Keratinocyte (primary cell): ENCODE measurements around the gene CLSTN2. TPM values are rescaled to one million over a fixed set of nuclear protein-coding genes. Genes with fewer than 3 reads are reported as not detected.

Experiments used
- DNase-seq: peaks from one replicate; pipeline ENCODE4 v3.0.0-alpha.2; 2011; ENCODE audit warnings: low read depth, missing footprints, low spot score
- FAIRE-seq: peaks from 2 replicates; lab custom pipeline; 2011; peaks lifted over from hg19 to GRCh38; lab: Jason Lieb, UNC
- H2AFZ ChIP-seq: 2 replicates; pipeline ENCODE4 v1.6.0; 2012; ENCODE audit warnings: low read length, control low read depth, inconsistent platforms; ENCODE audit not compliant: control insufficient read depth
- H3K27ac ChIP-seq: 2 replicates; pipeline ENCODE4 v1.5.1; 2011; ENCODE audit warnings: low read length; ENCODE audit not compliant: control insufficient read depth, insufficient read depth
- H3K27me3 ChIP-seq: 3 replicates; pipeline ENCODE4 v1.6.0; 2011; ENCODE audit warnings: low read length; ENCODE audit not compliant: control insufficient read depth, insufficient read depth; ENCODE audit errors: extremely low read depth
- H3K36me3 ChIP-seq, 2 experiments: 2 replicates in 1 of 2; 3 replicates in 1 of 2; pipeline ENCODE4 v1.5.1; 2011; ENCODE audit warnings: low read length in 2 of 2, mild to moderate bottlenecking in 1 of 2; ENCODE audit not compliant: control insufficient read depth in 2 of 2, insufficient read depth in 2 of 2; ENCODE audit errors: extremely low read depth in 1 of 2
- H3K4me1 ChIP-seq: 3 replicates; pipeline ENCODE4 v1.5.1; 2011; ENCODE audit warnings: low read length; ENCODE audit not compliant: control insufficient read depth, insufficient read depth; ENCODE audit errors: extremely low read depth
- H3K4me2 ChIP-seq: 3 replicates; pipeline ENCODE4 v1.6.0; 2011; ENCODE audit warnings: low read depth, low read length; ENCODE audit not compliant: control insufficient read depth, insufficient read depth; ENCODE audit errors: extremely low read depth
- H3K4me3 ChIP-seq, 3 experiments: fragments of 200-600 bp in 1 of 3; sonication (generic) in 1 of 3; 2 replicates in 2 of 3; 3 replicates in 1 of 3; pipeline ENCODE4 v1.5.1; 2011 to 2016; ENCODE audit warnings: low read length in 3 of 3, mild to moderate bottlenecking in 3 of 3, control low read depth in 2 of 3, inconsistent platforms in 1 of 3, low read depth in 1 of 3, mixed read lengths in 1 of 3, mixed run types in 1 of 3, moderate library complexity in 1 of 3; ENCODE audit not compliant: control insufficient read depth in 2 of 3, insufficient read depth in 2 of 3; ENCODE audit errors: extremely low read depth in 1 of 3
- H3K79me2 ChIP-seq: 2 replicates; pipeline ENCODE4 v1.6.0; 2012; ENCODE audit warnings: low read length; ENCODE audit not compliant: control insufficient read depth, insufficient read depth
- H3K9ac ChIP-seq: 3 replicates; pipeline ENCODE4 v1.6.0; 2011; ENCODE audit warnings: low read length; ENCODE audit not compliant: control insufficient read depth, insufficient read depth; ENCODE audit errors: extremely low read depth
- H3K9me1 ChIP-seq: 3 replicates; pipeline ENCODE4 v1.6.0; 2011; ENCODE audit warnings: low read length; ENCODE audit not compliant: control insufficient read depth, insufficient read depth; ENCODE audit errors: extremely low read depth
- H3K9me3 ChIP-seq: 2 replicates; pipeline ENCODE4 v1.5.1; 2012; ENCODE audit warnings: low read depth, low read length; ENCODE audit not compliant: control insufficient read depth
- H4K20me1 ChIP-seq: 3 replicates; pipeline ENCODE4 v1.6.0; 2011; ENCODE audit warnings: low read length; ENCODE audit not compliant: control insufficient read depth, insufficient read depth; ENCODE audit errors: extremely low read depth
- CTCF ChIP-seq, 3 experiments: IDR thresholded peaks in 1 of 3; conservative IDR thresholded peaks in 1 of 3; optimal IDR thresholded peaks in 1 of 3; 2 replicates in 2 of 3; 3 replicates in 1 of 3; pipeline versions ENCODE3 to v1.5.1; 2011; ENCODE audit warnings: low read length in 3 of 3, mild to moderate bottlenecking in 3 of 3, moderate library complexity in 2 of 3, control low read depth in 1 of 3, inconsistent platforms in 1 of 3; ENCODE audit not compliant: insufficient read depth in 2 of 3; ENCODE audit errors: extremely low read depth in 1 of 3
- EZH2 ChIP-seq: IDR thresholded peaks from one replicate; pipeline ENCODE4 v1.6.1; 2012; ENCODE audit warnings: inconsistent platforms, mild to moderate bottlenecking, low read length, moderate library complexity
- dilution Hi-C: fragments of 300-500 bp; cut with MboI; formaldehyde crosslinking; loops from one replicate; pipeline ENCODE4 v1.7.0; 2020; ENCODE audit warnings: low sequenced_read_pairs; ENCODE audit not compliant: extremely low pct_ligation_motif_present
- polyA plus RNA-seq, 5 experiments: library from polyadenylated mRNA; depleted of rRNA in 3 of 5; stranded (reverse) in 3 of 5; stranded (forward) in 1 of 5; unstranded in 1 of 5; fragments of >200 nt; gene quantifications; 1 replicate in 1 of 5; 2 replicates in 3 of 5; 3 replicates in 1 of 5; pipeline versions ENCODE4 v1.2.1 to v1.2.3, GENCODE V29; 2011 to 2012; ENCODE audit warnings: missing spikeins in 2 of 5, low read depth in 1 of 5, low replicate concordance in 1 of 5

The CLSTN2 gene
- polyA plus RNA-seq, 1 donor (not counting 4 experiments of a cell fraction or from before 2014, with no cell fraction given) = 0.09 TPM

DNA sequence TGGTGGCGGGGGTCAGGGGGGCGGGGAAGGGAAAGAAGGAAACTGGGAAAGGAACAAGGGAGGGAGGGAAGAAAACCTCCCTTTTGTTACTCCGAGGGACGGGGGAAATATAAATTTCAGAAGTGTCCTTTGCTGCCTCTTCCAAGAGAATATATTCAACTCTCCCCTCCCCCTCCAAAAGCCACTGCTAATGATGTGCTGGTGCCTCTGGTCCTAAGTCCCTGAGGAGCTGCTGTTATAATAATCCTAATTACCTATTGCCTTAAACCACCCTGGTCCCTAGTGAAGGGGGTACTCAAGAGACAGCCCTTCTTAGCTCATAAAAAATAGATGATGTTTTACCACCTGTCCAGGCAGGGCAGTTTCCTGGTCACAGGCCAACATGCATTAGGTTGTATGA is 624.6 kb downstream of the CLSTN2 start:
- Histone ChIP-seq H3K4me1 (no peaks in the 10 kb centered on the region), H3K4me2 (no peak overlapping the region), H3K9me1 (no peaks in the 10 kb centered on the region), H3K4me3 (no peak overlapping the region), H3K27ac (no peak overlapping the region), H3K36me3 (no peaks in the 10 kb centered on the region), H3K9ac (no peak overlapping the region), H3K79me2 (no peaks in the 10 kb centered on the region), H4K20me1 (no peaks in the 10 kb centered on the region), H3K9me3 (no peaks in the 10 kb centered on the region), H2AFZ (no peak overlapping the region), H3K27me3 (no peaks in the 10 kb centered on the region)
- no peak for TF ChIP-seq CTCF (optimal IDR thresholded peaks at IDR 0.05 in 1 of 3, IDR thresholded peaks at IDR 0.05 in 1 of 3, conservative IDR thresholded peaks at IDR 0.05 in 1 of 3; ENCODE audit: extremely low read depth in 1 of 3, insufficient read depth in 2 of 3, low read length in 3 of 3)
- no peak for TF ChIP-seq EZH2
- FAIRE-seq = no peak
- dilution Hi-C loops = no loop called here
- no peak for DNase-seq

DNA sequence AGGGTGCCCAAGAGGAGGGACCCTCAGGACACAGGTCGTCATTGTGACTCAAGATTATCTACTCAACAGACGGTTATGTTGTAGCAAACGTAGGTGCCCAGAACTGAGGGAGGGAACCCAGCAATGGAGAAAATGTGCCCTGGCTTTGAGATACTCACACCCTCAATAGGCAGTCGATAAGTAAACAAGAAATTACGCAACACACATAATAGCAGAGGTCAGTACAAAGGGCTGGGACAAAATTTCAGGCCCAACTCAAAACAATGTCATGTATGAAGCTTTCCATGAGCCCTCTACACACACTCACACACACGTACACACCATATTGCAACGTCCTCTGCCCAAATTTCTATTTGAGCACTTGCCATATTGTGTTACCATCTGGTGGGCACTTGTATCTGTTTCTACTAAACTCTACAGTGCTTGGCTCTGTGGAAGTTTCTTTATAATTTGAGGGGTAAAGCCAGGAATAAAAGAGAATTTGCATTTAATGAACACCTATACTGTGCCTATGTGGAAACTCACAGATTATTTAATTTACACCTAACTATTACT is 628.3 kb downstream of the CLSTN2 start:
- Histone ChIP-seq H3K4me1 (no peaks in the 10 kb centered on the region), H2AFZ (no peak overlapping the region), H3K27ac (no peak overlapping the region), H3K4me2 (no peak overlapping the region), H3K79me2 (no peaks in the 10 kb centered on the region), H3K4me3 (no peak overlapping the region), H3K9ac (no peak overlapping the region), H3K36me3 (no peaks in the 10 kb centered on the region), H3K9me1 (no peaks in the 10 kb centered on the region), H3K27me3 (no peaks in the 10 kb centered on the region), H3K9me3 (no peaks in the 10 kb centered on the region), H4K20me1 (no peaks in the 10 kb centered on the region)
- FAIRE-seq (no peak), DNase-seq (no peak)
- TF ChIP-seq EZH2 = no peak
- no peak for TF ChIP-seq CTCF (optimal IDR thresholded peaks at IDR 0.05 in 1 of 3, IDR thresholded peaks at IDR 0.05 in 1 of 3, conservative IDR thresholded peaks at IDR 0.05 in 1 of 3; ENCODE audit: extremely low read depth in 1 of 3, insufficient read depth in 2 of 3, low read length in 3 of 3)
- dilution Hi-C loops = no loop called here
